Measurements from ENCODE around the gene ARVCF. TPM values are rescaled to one million over a fixed set of nuclear protein-coding genes. Genes with fewer than 3 reads are reported as not detected.

The ARVCF gene
- total RNA-seq, 3 donors from 2014 or later (not counting 1 experiment from before 2014, with no cell fraction given), result 37.8 to 62.0 (median 38.7) TPM

DNA sequence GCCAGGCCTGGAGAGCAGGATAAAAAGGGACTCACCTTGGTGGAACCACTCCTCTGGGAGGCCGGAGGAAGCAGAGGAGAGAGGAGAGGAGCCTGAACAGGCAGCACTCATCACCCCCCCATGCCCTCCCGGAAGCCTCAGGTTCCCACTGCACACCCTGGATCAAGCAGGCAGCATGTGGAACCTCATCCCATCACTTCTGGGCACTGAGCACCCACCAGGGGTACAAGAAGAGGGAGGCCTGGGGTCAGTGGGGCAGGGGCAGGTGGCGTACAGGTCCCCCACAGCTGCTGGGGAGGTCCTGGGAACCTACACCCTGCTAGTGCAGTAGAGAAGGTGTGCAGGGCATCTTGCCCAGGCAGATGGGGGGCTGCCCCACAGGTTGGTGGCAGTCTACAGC, 40.0 kb downstream of the ARVCF start:
- ATAC-seq, result no peak
- intact Hi-C loops (cut with micrococcal nuclease), result no loop called here
- peaks cover 11% of the 10 kb centered on the region for H3K36me3 ChIP-seq (ENCODE audit: control insufficient read depth, insufficient read depth, low read length)
- Mint-ChIP-seq H3K4me1 (peaks cover 26 to 39% of the 10 kb centered on the region in 2 donors), H3K36me3 (no peaks in the 10 kb centered on the region), H3K9me3 (no peaks in the 10 kb centered on the region), H3K27me3 (ENCODE audit: low read depth in 2 of 2) (no peaks in the 10 kb centered on the region), H3K4me3 (no peak overlapping the region), H3K27ac (peak overlapping the region; percentile 91 to 92)
- H3K27ac ChIP-seq (ENCODE audit: low read length), result no peak overlapping the region
- TF ChIP-seq, protein P1, sequence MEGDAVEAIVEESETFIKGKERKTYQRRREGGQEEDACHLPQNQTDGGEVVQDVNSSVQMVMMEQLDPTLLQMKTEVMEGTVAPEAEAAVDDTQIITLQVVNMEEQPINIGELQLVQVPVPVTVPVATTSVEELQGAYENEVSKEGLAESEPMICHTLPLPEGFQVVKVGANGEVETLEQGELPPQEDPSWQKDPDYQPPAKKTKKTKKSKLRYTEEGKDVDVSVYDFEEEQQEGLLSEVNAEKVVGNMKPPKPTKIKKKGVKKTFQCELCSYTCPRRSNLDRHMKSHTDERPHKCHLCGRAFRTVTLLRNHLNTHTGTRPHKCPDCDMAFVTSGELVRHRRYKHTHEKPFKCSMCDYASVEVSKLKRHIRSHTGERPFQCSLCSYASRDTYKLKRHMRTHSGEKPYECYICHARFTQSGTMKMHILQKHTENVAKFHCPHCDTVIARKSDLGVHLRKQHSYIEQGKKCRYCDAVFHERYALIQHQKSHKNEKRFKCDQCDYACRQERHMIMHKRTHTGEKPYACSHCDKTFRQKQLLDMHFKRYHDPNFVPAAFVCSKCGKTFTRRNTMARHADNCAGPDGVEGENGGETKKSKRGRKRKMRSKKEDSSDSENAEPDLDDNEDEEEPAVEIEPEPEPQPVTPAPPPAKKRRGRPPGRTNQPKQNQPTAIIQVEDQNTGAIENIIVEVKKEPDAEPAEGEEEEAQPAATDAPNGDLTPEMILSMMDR (IDR thresholded peaks at IDR 0.05), result no peak
- no peak for DNase-seq
- no peaks in the 10 kb centered on the region for H3K27me3 ChIP-seq (ENCODE audit: control insufficient read depth, insufficient read depth, low read length)
- H3K9me3 ChIP-seq (ENCODE audit: control insufficient read depth, insufficient read depth, low read length), result no peaks in the 10 kb centered on the region
- no peak overlapping the region for H3K4me3 ChIP-seq (ENCODE audit: low read length)
- WGBS (ENCODE audit: insufficient coverage), result 92% methylated on average over 3 of the region's 3 CpGs
- H3K4me1 ChIP-seq (ENCODE audit: control insufficient read depth, insufficient read depth, low read length), result peaks cover 44% of the 10 kb centered on the region

DNA sequence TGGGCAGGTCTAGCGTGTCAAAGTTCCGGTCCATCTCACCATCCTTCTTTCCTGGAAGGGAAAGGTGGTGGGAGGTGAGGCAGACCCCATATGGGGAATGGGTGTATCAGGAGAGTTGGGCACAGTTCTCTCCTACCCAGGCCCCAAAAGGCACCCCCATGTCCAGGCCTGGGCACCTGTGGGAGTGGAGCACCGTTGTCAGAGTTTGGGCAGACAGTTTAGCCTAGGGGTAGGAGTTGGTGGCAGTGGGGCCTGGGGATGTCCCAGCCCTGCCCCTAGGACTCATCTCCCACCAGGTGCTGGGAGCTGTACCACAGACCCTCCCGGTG, 41.0 kb downstream of the ARVCF start:
- no peaks in the 10 kb centered on the region for H3K9me3 ChIP-seq (ENCODE audit: control insufficient read depth, insufficient read depth, low read length)
- DNase-seq, result no peak
- H3K4me1 ChIP-seq (ENCODE audit: control insufficient read depth, insufficient read depth, low read length), result peaks cover 54% of the 10 kb centered on the region
- 81% methylated on average over 3 of the region's 4 CpGs for WGBS (ENCODE audit: insufficient coverage)
- TF ChIP-seq, protein P1 (IDR thresholded peaks at IDR 0.05), result no peak
- peaks cover 36 to 49% of the 10 kb centered on the region in 2 donors for H3K4me1 Mint-ChIP-seq
- peaks cover 11% of the 10 kb centered on the region for H3K36me3 ChIP-seq (ENCODE audit: control insufficient read depth, insufficient read depth, low read length)
- peak overlapping the region; percentile 91 to 92 for H3K27ac Mint-ChIP-seq
- no peaks in the 10 kb centered on the region for H3K27me3 Mint-ChIP-seq (ENCODE audit: low read depth in 2 of 2)
- intact Hi-C loops (cut with micrococcal nuclease), result no loop called here
- ATAC-seq, result no peak
- no peaks in the 10 kb centered on the region for H3K9me3 Mint-ChIP-seq
- H3K4me3 ChIP-seq (ENCODE audit: low read length), result no peak overlapping the region
- no peaks in the 10 kb centered on the region for H3K27me3 ChIP-seq (ENCODE audit: control insufficient read depth, insufficient read depth, low read length)
- H3K4me3 Mint-ChIP-seq, result peak overlapping the region; percentile 87
- peak overlapping the region; percentile 63 for H3K27ac ChIP-seq (ENCODE audit: low read length)
- H3K36me3 Mint-ChIP-seq, result no peaks in the 10 kb centered on the region

DNA sequence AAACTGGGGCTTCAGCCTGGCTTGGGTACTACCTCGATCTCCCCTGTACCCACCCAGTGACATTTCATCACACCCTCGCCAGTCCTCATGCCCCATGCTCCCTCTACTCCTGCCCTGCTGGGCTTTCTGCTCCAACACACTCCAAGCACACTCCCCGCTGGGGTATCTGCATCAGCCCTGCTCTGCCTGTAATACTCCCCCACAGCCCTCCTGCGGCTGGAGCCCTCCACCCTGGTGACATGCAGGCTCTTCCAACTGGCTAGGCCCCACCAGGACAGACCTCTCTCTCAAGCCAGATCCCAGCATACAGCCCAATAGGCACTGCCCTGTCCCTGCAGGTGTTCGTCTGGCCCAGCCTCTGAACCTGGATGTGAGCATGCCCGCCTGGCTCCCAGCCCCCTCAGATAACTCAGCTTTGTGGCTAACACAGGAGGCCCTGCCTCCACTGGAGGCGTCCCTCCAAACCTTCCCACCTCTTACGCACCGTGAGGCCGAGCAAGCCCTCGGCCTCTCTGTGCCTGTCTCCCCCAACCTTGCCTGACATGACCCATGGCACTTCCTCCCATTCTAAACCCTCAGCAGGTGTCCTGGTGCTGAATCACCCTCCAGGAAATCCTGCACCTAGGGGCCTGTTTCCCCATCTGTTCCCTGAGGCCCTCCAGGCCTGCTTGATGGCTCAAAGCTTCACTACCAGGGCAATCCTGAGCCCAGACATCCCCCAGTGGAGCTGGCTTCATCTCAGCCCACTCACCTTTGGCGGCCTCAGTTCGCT, 41.5 kb downstream of the ARVCF start:
- 35% methylated on average over 13 of the region's 13 CpGs for WGBS (ENCODE audit: insufficient coverage)
- no peaks in the 10 kb centered on the region for H3K27me3 Mint-ChIP-seq (ENCODE audit: low read depth in 2 of 2)
- H3K27me3 ChIP-seq (ENCODE audit: control insufficient read depth, insufficient read depth, low read length), result no peaks in the 10 kb centered on the region
- ATAC-seq (peak; percentile 13 to 50 (median 43)), DNase-seq (peak; percentile 18 to 28)
- TF ChIP-seq, protein P1 (IDR thresholded peaks at IDR 0.05), result no peak
- no peaks in the 10 kb centered on the region for H3K36me3 Mint-ChIP-seq
- peak overlapping the region; percentile 87 for H3K4me3 Mint-ChIP-seq
- no peaks in the 10 kb centered on the region for H3K9me3 Mint-ChIP-seq
- no peaks in the 10 kb centered on the region for H3K9me3 ChIP-seq (ENCODE audit: control insufficient read depth, insufficient read depth, low read length)
- peak overlapping the region; percentile 91 to 92 for H3K27ac Mint-ChIP-seq
- H3K4me1 ChIP-seq (ENCODE audit: control insufficient read depth, insufficient read depth, low read length), result peaks cover 60% of the 10 kb centered on the region
- intact Hi-C loops (cut with micrococcal nuclease), result loop anchor here (5.0 kb wide), 1 partner anchor 152 kb away; no protein-coding TSS in a partner anchor
- no peak overlapping the region for H3K4me3 ChIP-seq (ENCODE audit: low read length)
- H3K36me3 ChIP-seq (ENCODE audit: control insufficient read depth, insufficient read depth, low read length), result peaks cover 11% of the 10 kb centered on the region
- H3K4me1 Mint-ChIP-seq, result peaks cover 40 to 53% of the 10 kb centered on the region in 2 donors
- peak overlapping the region; percentile 63 for H3K27ac ChIP-seq (ENCODE audit: low read length)

Data from natural killer cell (primary cell).